Kidney epithelial cell (primary cell): ENCODE data around the gene KSR2. TPM values are rescaled to one million over a fixed set of nuclear protein-coding genes. Genes with fewer than 3 reads are reported as not detected.

Experiments used
- DNase-seq: peaks from one replicate; pipeline ENCODE4 v3.0.0-alpha.2; 2010; ENCODE audit warnings: low read depth
- H3K27me3 ChIP-seq: 2 replicates; pipeline ENCODE4 v1.6.0; 2011; ENCODE audit warnings: low read length; ENCODE audit not compliant: control insufficient read depth, insufficient read depth
- H3K36me3 ChIP-seq: 2 replicates; pipeline ENCODE4 v1.5.1; 2011; ENCODE audit warnings: low read length; ENCODE audit not compliant: control insufficient read depth, insufficient read depth
- H3K4me3 ChIP-seq: 2 replicates; pipeline ENCODE4 v1.5.1; 2011; ENCODE audit warnings: low read depth, mild to moderate bottlenecking, control low read depth, low read length
- CTCF ChIP-seq: IDR thresholded peaks from 2 replicates; pipeline ENCODE4 v1.5.1; 2011; ENCODE audit warnings: mild to moderate bottlenecking, moderate library complexity, low read length, control low read depth, inconsistent platforms; ENCODE audit not compliant: insufficient read depth, poor library complexity, severe bottlenecking
- total RNA-seq: library from RNA; depleted of rRNA; stranded (reverse); fragments of >200 nt; gene quantifications from 2 replicates; pipeline ENCODE4 v1.2.3, GENCODE V29; 2015

The KSR2 gene
- total RNA-seq, 1 donor from 2014 or later: 0.29 TPM

- TF ChIP-seq CTCF: no peak
- no peaks in the 10 kb centered on the region for H3K36me3 ChIP-seq
- H3K27me3 ChIP-seq: no peaks in the 10 kb centered on the region
- DNase-seq: no peak
- H3K4me3 ChIP-seq: no peak overlapping the region
Measured at GRCh38 chr12:117774941-117775775, 193.6 kb downstream of the KSR2 start.

GRCh38 chr12:117768860-117769259 is 199.9 kb downstream of the KSR2 start:
- no peaks in the 10 kb centered on the region for H3K27me3 ChIP-seq
- TF ChIP-seq CTCF: no peak

DNA sequence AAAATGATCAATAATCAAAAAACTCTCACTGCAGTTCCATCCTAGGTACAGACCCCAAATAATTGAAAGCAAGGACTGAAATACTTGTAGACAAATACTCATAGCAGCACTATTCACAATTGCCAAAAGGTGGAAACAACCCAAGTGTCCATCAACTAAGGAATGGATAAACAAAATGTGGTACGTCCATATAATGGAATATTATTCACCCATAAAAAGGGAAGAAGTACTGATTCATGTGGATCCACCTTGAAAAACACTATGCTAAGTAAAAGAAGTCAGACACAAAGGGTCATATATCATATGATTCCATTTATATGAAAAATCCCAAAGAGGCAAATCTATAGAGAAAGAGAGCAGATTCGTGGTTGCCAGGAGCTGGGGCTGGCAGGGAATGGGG is 202.8 kb downstream of the KSR2 start:
- no peaks in the 10 kb centered on the region for H3K27me3 ChIP-seq
- no peak overlapping the region for H3K4me3 ChIP-seq
- no peak for DNase-seq
- no peak for TF ChIP-seq CTCF
- no peaks in the 10 kb centered on the region for H3K36me3 ChIP-seq

More at GRCh38 chr12:117768860-117769259, 199.9 kb downstream of the KSR2 start:
- no peak for DNase-seq
- no peak overlapping the region for H3K4me3 ChIP-seq
- no peaks in the 10 kb centered on the region for H3K36me3 ChIP-seq

- no peaks in the 10 kb centered on the region for H3K27me3 ChIP-seq
Measured at GRCh38 chr12:117762143-117762542, 206.6 kb downstream of the KSR2 start.

GRCh38 chr12:117761528-117762100 is 207.2 kb downstream of the KSR2 start:
- TF ChIP-seq CTCF: no peak
- H3K27me3 ChIP-seq: no peaks in the 10 kb centered on the region
- no peaks in the 10 kb centered on the region for H3K36me3 ChIP-seq
- DNase-seq: no peak
- H3K4me3 ChIP-seq: no peak overlapping the region

More at GRCh38 chr12:117762143-117762542, 206.6 kb downstream of the KSR2 start:
- no peaks in the 10 kb centered on the region for H3K36me3 ChIP-seq
- no peak for DNase-seq
- TF ChIP-seq CTCF: no peak
- H3K4me3 ChIP-seq: no peak overlapping the region

DNA sequence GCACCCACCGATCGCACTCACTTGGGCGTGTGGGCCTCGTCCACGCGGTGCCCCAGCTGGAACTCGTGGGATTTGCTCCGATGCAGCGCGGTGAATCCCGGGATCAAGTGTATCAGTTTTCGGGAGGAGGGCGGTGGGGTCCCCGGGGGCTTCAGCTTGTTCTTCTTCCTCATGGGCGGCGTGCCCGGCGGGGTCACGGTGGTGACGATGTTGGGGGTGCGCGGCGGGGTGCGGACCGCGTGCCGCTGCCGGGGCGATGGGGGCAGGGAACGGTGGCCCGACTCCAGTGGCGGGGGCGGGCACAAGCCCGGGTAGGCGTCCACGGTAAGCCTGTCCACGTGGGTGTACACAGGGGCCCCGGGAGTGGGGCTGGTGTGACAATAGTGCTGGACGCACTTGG is 207.8 kb downstream of the KSR2 start:
- no peak overlapping the region for H3K4me3 ChIP-seq
- H3K27me3 ChIP-seq: no peaks in the 10 kb centered on the region
- DNase-seq: no peak
- TF ChIP-seq CTCF: no peak
- H3K36me3 ChIP-seq: no peaks in the 10 kb centered on the region
